GM18517 (cell line): ENCODE results near the gene SLC9A3.

Source experiments
- ATAC-seq: cut with Tn5 transposase; IDR thresholded peaks from one replicate; pipeline ENCODE4 v1.9.1; 2021; ENCODE audit warnings: mild to moderate bottlenecking, moderate library complexity; ENCODE audit not compliant: unreplicated experiment

SLC9A3 gene

GRCh38 chr5:464843-465590, 59.2 kb downstream of the SLC9A3 start:
- no peak for ATAC-seq

GRCh38 chr5:464446-464842, 59.8 kb downstream of the SLC9A3 start:
- ATAC-seq, result no peak

- no peak for ATAC-seq
Measured at GRCh38 chr5:463952-464351, 60.3 kb downstream of the SLC9A3 start.

- ATAC-seq, result no peak
Measured at GRCh38 chr5:463301-463700, 60.9 kb downstream of the SLC9A3 start.

- ATAC-seq, result no peak
Measured at GRCh38 chr5:462051-462481, 62.2 kb downstream of the SLC9A3 start.

GRCh38 chr5:460273-460625, 64.0 kb downstream of the SLC9A3 start:
- no peak for ATAC-seq

- no peak for ATAC-seq
Measured at GRCh38 chr5:459562-460272, 64.5 kb downstream of the SLC9A3 start.

GRCh38 chr5:458547-459353, 65.5 kb downstream of the SLC9A3 start:
- ATAC-seq, result no peak

- no peak for ATAC-seq
Measured at GRCh38 chr5:457195-457961, 66.9 kb downstream of the SLC9A3 start.

- no peak for ATAC-seq
Measured at GRCh38 chr5:456351-457194, 67.7 kb downstream of the SLC9A3 start.

GRCh38 chr5:455806-456205, 68.4 kb downstream of the SLC9A3 start:
- no peak for ATAC-seq

GRCh38 chr5:454936-455335, 69.3 kb downstream of the SLC9A3 start:
- ATAC-seq, result no peak

GRCh38 chr5:453725-454481, 70.3 kb downstream of the SLC9A3 start:
- no peak for ATAC-seq

- ATAC-seq, result no peak
Measured at GRCh38 chr5:452978-453710, 71.1 kb downstream of the SLC9A3 start.

GRCh38 chr5:451587-452458, 72.4 kb downstream of the SLC9A3 start:
- ATAC-seq, result no peak

- no peak for ATAC-seq
Measured at GRCh38 chr5:449151-449550, 75.1 kb downstream of the SLC9A3 start.

- ATAC-seq, result no peak
Measured at GRCh38 chr5:448766-449090, 75.5 kb downstream of the SLC9A3 start.
